Breast epithelium (tissue), 4 donors: ENCODE measurements around the gene STAB2. TPM values are rescaled to one million over a fixed set of nuclear protein-coding genes. Genes with fewer than 3 reads are reported as not detected.

Experiments
- DNase-seq, 2 donors: peaks; one replicate each; pipeline ENCODE4 v3.0.0-alpha.2; 2019; ENCODE audit warnings: low spot score in 2 of 2
- H3K27ac ChIP-seq, 2 donors: fragments of 200-600 bp; sonication (generic) in 1 of 2; one replicate each; pipeline ENCODE4 v1.5.1; 2016 to 2019; ENCODE audit warnings: mild to moderate bottlenecking in 1 of 2
- H3K27me3 ChIP-seq, 2 donors: fragments of 200-600 bp; sonication (generic) in 1 of 2; one replicate each; pipeline versions ENCODE4 v1.5.1 to v1.6.0; 2017 to 2019; ENCODE audit warnings: control low read depth in 1 of 2, mild to moderate bottlenecking in 1 of 2
- H3K36me3 ChIP-seq: fragments of 200-600 bp; one replicate; pipeline ENCODE4 v1.5.1; 2019
- H3K4me1 ChIP-seq, 2 donors: fragments of 200-600 bp; sonication (generic); one replicate each; pipeline ENCODE4 v1.5.1; 2016 to 2019; ENCODE audit warnings: control low read depth in 1 of 2
- H3K4me3 ChIP-seq, 3 donors: fragments of 200-600 bp; sonication (generic); 1 replicate in 2 of 3; 2 replicates in 1 of 3; pipeline ENCODE4 v1.5.1; 2016 to 2019; ENCODE audit warnings: mild to moderate bottlenecking in 3 of 3, moderate library complexity in 2 of 3
- H3K9me3 ChIP-seq, 2 donors: fragments of 200-600 bp; sonication (generic) in 1 of 2; one replicate each; pipeline ENCODE4 v1.5.1; 2016 to 2019; ENCODE audit warnings: control low read depth in 1 of 2
- CTCF ChIP-seq, 3 donors: fragments of 450-650 bp; IDR thresholded peaks; one replicate each; pipeline ENCODE4 v1.5.1; 2016 to 2017; ENCODE audit warnings: antibody characterized with exemption in 3 of 3, mild to moderate bottlenecking in 3 of 3, moderate library complexity in 3 of 3
- POLR2A ChIP-seq: fragments of 450-650 bp; IDR thresholded peaks from one replicate; pipeline ENCODE4 v1.6.1; 2016; ENCODE audit warnings: antibody characterized with exemption, mild to moderate bottlenecking, moderate library complexity
- POLR2AphosphoS5 ChIP-seq, 3 donors: sonication (generic); formaldehyde crosslinking; IDR thresholded peaks; one replicate each; pipeline ENCODE4 v1.6.1; 2017; ENCODE audit warnings: antibody characterized with exemption in 3 of 3
- intact Hi-C: fragments of 100-400 bp; cut with DNase I; formaldehyde crosslinking; loops from one replicate; pipeline ENCODE4 v1.15.1; 2023; ENCODE audit warnings: low total_unique reads
- total RNA-seq, 3 donors: library from RNA; depleted of rRNA; stranded (reverse); fragments of >200 nt; gene quantifications; one replicate each; pipeline ENCODE4 v1.1.0, GENCODE V29; 2016

STAB2 gene
- total RNA-seq, 3 donors from 2014 or later: under 0.01 to 2.5 (median 0.16) TPM

- H3K27me3 ChIP-seq: no peaks in the 10 kb centered on the region
- DNase-seq: no peak
- no peak for TF ChIP-seq POLR2AphosphoS5 (IDR thresholded peaks at IDR 0.05)
- TF ChIP-seq CTCF (IDR thresholded peaks at IDR 0.05): no peak
- TF ChIP-seq POLR2A: no peak
- H3K4me1 ChIP-seq: no peaks in the 10 kb centered on the region
- H3K36me3 ChIP-seq: no peaks in the 10 kb centered on the region
- no peaks in the 10 kb centered on the region for H3K9me3 ChIP-seq
- H3K4me3 ChIP-seq: no peak overlapping the region
- no peak overlapping the region for H3K27ac ChIP-seq
- intact Hi-C loops: no loop called here
These were observed 164.5 kb downstream of the STAB2 start for GRCh38 chr12:103751600-103751999.

- intact Hi-C loops: no loop called here
- no peaks in the 10 kb centered on the region for H3K27me3 ChIP-seq
- no peak for DNase-seq
- H3K27ac ChIP-seq: no peak overlapping the region
- no peaks in the 10 kb centered on the region for H3K4me1 ChIP-seq
- no peak overlapping the region for H3K4me3 ChIP-seq
- H3K9me3 ChIP-seq: no peaks in the 10 kb centered on the region
- TF ChIP-seq CTCF (IDR thresholded peaks at IDR 0.05) (no peak), POLR2AphosphoS5 (IDR thresholded peaks at IDR 0.05) (no peak), POLR2A (no peak)
- no peaks in the 10 kb centered on the region for H3K36me3 ChIP-seq
These were observed 168.4 kb downstream of the STAB2 start for GRCh38 chr12:103755425-103755824.

- no peaks in the 10 kb centered on the region for H3K36me3 ChIP-seq
- no peak overlapping the region for H3K4me3 ChIP-seq
- intact Hi-C loops: no loop called here
- TF ChIP-seq CTCF (IDR thresholded peaks at IDR 0.05) (no peak), POLR2A (no peak), POLR2AphosphoS5 (IDR thresholded peaks at IDR 0.05) (no peak)
- no peak overlapping the region for H3K27ac ChIP-seq
- H3K9me3 ChIP-seq: no peaks in the 10 kb centered on the region
- H3K4me1 ChIP-seq: no peaks in the 10 kb centered on the region
- no peaks in the 10 kb centered on the region for H3K27me3 ChIP-seq
- no peak for DNase-seq
These were observed 169.4 kb downstream of the STAB2 start for GRCh38 chr12:103756443-103756842.

- no peak for DNase-seq
- intact Hi-C loops: no loop called here
- Histone ChIP-seq H3K4me1 (no peaks in the 10 kb centered on the region), H3K4me3 (no peak overlapping the region), H3K27me3 (no peaks in the 10 kb centered on the region), H3K27ac (no peak overlapping the region), H3K9me3 (no peaks in the 10 kb centered on the region), H3K36me3 (no peaks in the 10 kb centered on the region)
- TF ChIP-seq POLR2A: no peak
- TF ChIP-seq POLR2AphosphoS5 (IDR thresholded peaks at IDR 0.05): no peak
- no peak for TF ChIP-seq CTCF (IDR thresholded peaks at IDR 0.05)
These were observed 170.2 kb downstream of the STAB2 start for GRCh38 chr12:103757248-103757647.

GRCh38 chr12:103758310-103759089 is 171.4 kb downstream of the STAB2 start:
- intact Hi-C loops: no loop called here
- H3K4me1 ChIP-seq: no peaks in the 10 kb centered on the region
- TF ChIP-seq POLR2AphosphoS5 (IDR thresholded peaks at IDR 0.05) (no peak), POLR2A (no peak), CTCF (IDR thresholded peaks at IDR 0.05) (no peak)
- H3K36me3 ChIP-seq: no peaks in the 10 kb centered on the region
- H3K27me3 ChIP-seq: no peaks in the 10 kb centered on the region
- H3K9me3 ChIP-seq: no peaks in the 10 kb centered on the region
- H3K27ac ChIP-seq: no peak overlapping the region
- H3K4me3 ChIP-seq: no peak overlapping the region
- no peak for DNase-seq
